ENCODE measurements around the gene CCDC40.
"Not testable (repeated sequence)": the region's sequence is repeated elsewhere in the genome, so short reads cannot be mapped to it uniquely, and the experiment has no call there.

Gene CCDC40

GRCh38 chr17:80021600-80021999, 14.8 kb upstream of the CCDC40 start:
- DNase-seq (ENCODE audit: low read depth in 2 of 2): no peak

- DNase-seq (ENCODE audit: low read depth in 2 of 2): no peak
Measured at GRCh38 chr17:80023481-80024205, 12.8 kb upstream of the CCDC40 start.

- no peak for DNase-seq (ENCODE audit: low read depth in 2 of 2)
Measured at GRCh38 chr17:80024206-80024972, 12.1 kb upstream of the CCDC40 start.

- DNase-seq (ENCODE audit: low read depth in 2 of 2): no peak
Measured at GRCh38 chr17:80025140-80025539, 11.3 kb upstream of the CCDC40 start.

DNA sequence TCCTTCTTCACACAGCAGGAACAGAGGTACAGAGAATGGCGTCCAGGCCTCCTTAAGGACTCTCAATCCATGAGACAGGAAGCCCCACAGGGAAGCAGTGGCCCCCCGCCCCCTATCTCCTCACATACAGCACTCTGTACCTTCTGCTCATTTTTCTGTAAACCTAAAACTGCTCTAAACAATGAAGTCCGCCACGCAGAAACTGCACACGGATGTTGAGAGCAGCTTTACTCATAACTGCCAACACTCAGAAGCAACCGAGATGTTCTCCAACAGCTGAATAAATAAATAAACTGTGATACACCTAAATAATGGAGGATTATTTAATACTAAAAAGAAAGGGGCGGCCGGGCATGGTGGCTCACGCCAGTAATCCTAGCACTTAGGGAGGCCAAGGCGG, 10.6 kb upstream of the CCDC40 start:
- no peak for DNase-seq (ENCODE audit: low read depth in 2 of 2)

- DNase-seq (ENCODE audit: low read depth in 2 of 2): no peak
Measured at GRCh38 chr17:80026359-80027042, 9.9 kb upstream of the CCDC40 start.

DNA sequence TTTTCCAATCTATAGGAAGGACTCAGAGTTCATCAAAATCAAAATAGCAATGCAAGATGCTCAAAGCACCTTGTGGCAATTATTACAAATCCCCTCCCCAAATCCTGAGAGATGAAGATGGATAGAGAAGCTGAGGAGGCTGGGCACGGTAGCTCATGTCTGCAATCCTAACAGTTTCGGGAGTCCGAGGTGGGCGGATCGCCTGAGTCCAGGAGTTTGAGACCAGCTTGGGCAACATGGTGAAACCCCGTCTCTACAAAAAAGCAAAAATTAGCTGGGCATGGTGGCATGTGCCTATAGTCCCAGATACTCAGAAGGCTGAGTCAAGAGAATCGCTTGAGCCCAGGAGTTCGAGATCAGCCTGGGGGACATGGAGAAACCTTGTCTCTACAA, 9.4 kb upstream of the CCDC40 start:
- no peak for DNase-seq (ENCODE audit: low read depth in 2 of 2)

GRCh38 chr17:80028030-80028429, 8.4 kb upstream of the CCDC40 start:
- DNase-seq (ENCODE audit: low read depth in 2 of 2): no peak

DNA sequence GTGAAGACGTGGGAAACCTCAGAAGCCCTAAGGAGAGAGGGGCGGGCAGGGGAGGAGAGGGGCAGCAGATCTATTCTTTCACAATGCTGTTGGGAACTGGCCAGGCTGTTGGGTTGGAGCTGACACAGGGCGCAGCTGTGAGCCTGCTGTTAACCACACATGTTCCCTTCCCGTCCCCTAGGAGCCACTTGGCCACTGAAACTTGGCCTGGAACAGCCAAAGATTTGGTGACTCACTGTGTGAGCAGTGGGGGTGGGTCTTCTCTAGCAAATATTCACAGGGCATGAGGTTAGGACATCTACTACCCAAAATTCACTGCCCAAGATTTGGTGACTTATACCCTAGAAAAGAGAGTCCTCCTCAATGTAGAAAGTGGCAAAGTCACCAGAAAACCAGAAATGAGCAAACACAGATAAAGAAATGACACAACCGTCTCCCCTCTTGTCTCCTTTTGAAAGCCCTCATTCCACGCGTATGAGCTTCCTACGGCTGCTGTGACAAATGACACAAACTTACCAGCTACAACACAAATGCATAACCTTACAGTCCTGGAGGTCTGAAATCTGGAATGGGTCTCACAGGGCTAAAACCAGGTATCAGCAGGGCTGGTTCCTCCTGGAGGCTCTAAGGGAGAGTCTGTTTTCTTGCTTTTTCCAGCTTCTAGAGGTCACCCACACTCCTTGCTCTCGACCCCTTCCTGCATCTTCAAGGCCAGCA, 7.0 kb upstream of the CCDC40 start:
- no peak for DNase-seq (ENCODE audit: low read depth in 2 of 2)

DNA sequence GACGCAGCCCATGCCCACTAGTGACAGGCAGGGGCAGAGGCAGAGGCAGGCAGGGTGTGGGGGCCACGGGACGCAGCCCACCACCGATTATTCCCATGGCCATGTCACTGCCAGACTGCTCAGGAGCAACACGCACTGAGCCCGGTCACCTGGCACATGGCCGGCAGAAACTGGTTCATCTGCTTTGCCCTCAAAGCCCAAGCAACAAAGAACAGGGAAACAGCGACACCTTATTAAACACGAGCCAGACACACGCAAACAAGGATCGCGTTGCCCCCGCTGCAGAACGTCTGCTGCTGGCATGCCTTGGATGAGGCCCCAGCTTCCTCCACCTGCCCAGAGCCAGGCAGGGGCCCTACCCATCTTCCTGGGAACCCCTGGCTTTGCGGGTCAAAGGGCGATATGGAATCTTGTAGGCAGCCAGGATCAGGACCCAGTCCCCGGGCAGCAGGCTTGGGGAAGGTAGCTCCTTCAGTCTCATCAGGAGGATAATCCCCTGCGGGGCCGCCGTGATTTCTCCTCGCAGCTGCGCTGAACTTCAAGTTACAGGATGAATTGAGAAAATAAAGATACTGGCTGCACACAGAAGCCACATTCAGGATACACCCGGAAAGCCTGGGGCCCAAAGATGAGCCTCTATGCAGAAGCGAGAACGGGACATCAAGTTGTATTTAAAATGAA, 5.6 kb upstream of the CCDC40 start:
- no peak for DNase-seq (ENCODE audit: low read depth in 2 of 2)

- DNase-seq (ENCODE audit: low read depth in 2 of 2): no peak
Measured at GRCh38 chr17:80031691-80032430, 4.6 kb upstream of the CCDC40 start.

GRCh38 chr17:80032614-80033171, 3.7 kb upstream of the CCDC40 start:
- no peak for DNase-seq (ENCODE audit: low read depth in 2 of 2)

- no peak for DNase-seq (ENCODE audit: low read depth in 2 of 2)
Measured at GRCh38 chr17:80033840-80034239, 2.6 kb upstream of the CCDC40 start.

DNA sequence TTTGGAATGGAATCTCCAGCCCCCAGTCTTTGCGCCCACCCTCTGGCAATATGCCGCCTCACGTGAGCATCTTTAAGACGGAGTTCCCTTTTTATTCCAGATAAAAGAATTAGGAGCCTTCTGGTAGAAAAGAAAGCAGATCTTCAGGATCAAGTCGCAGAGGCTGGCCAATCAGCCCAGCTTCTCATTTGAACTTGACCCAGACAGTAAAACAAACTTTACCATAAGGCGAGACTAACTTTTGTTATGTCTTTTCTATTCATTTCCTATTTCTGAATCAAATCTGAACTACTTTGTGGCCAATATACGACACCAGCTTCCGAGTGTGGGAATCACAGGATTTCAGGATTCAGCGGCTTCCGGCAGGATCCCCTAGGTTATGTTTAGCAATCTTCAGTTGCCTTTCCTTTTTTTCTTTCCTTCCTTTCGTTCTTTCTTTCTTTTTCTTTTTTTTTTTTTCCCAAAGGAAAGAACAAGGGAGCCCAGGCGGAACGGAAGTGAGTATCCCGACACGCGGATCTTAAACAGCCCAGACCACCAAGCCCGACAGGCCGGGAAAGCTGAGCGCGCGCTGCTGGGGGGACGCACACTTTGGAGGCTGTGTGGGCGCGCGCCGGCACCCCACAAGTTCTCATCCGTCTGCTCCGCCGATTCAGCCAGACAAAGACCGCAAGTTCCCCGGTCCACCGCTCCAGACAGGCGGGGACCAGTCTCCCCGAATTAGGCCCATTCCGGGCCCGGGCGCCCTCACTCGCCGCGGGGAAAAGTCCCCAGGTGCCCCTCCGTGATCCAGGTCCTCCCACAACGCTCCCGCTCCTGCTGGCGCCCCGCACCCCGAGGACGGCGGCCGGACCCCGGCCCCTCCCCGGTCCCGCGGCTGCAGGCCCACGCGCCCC, 1.4 kb upstream of the CCDC40 start:
- DNase-seq (ENCODE audit: low read depth in 2 of 2): no peak

GRCh38 chr17:80035687-80035936, 830 bp upstream of the CCDC40 start, which contains the start of gene TBC1D16:
TSS of gene TBC1D16 (minus strand) at chr17:80035872. CDS start at chr17:80013547, 22,325 bp downstream.
- no peak for DNase-seq (ENCODE audit: low read depth in 2 of 2)

DNA sequence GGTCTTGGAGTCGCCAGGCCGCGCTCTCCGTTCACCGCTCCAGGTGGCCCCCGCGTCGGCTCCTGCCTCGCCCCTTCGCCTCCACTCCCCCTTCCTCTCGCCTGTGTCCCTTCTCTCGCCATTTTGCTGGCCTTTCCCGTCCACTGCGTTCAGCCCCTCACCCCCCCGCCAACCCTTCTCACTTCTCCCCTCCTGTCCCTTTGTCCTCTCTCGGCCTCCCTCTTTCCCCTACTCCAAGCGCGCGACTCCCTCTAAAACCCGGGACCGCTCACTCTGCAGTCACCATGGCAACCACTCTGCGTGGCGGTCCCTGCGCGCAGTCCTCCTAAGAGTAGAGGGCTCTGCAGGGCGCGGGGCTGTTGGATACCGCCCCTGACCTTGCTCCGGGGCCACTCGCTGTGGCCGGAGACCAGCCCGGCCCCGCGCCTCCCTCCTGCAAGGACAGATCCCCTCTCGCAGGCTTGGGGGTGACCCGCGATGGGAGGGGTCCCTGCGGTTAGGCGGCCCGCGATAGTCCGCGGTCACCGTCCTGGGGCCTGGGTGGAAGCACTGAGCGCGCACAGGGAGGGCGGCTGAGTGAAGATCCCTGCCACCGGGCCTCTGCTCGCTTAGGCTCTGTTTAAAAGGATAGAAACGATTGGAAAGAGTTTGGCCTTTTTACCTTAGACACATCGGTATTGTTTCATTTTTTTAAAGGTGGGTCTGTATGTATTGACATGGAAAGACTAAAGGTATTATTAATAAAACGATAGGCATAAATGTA, 454 bp downstream of the CCDC40 start:
- no peak for DNase-seq (ENCODE audit: low read depth in 2 of 2)

DNA sequence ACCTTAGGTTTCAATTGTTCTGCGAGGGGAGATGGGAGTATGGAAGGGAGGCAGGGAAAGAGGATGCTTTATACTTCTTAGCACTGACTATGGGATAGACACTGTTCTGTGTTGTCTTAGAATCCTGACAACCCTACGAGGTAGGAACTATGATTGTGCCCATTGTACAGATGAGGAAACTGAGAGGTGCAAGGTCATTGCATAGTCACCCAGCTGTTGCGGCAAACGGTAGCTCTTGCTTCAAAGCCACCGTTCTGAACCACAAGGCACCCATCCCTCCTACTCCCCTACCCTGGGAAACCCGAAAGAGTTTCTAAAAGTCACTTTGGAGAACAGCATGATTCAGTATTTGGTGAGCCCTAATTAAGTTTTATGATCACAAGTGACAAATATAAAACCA, 7.5 kb downstream of the CCDC40 start:
- DNase-seq (ENCODE audit: low read depth in 2 of 2): no peak

GRCh38 chr17:80045703-80046102, 9.3 kb downstream of the CCDC40 start:
- no peak for DNase-seq (ENCODE audit: low read depth in 2 of 2)

DNA sequence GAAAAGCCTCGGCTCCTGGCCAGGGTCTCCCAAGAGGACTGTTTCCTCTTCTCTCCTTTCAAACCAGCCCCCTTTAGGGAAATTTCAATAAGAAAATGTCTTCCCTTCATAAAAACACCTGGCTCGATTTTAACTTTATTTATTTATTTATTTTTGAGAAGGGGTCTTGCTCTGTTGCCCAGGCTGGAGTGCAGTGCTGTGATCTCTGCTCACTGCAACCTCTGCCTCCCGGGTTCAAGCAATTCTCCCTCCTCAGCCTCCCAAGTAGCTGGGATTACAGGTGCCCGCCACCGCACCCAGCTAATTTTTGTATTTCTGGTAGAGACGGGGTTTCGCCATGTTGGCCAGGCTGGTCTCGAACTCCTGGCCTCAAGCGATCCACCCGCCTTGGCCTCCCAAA, 10.3 kb downstream of the CCDC40 start:
- not testable (repeated sequence) for DNase-seq (ENCODE audit: low read depth in 2 of 2)

Data from stimulated activated CD4-positive, alpha-beta T cell treated with anti-CD3 and anti-CD28 coated beads, Interleukin-15, amount 100 ng/mL, for 48 hours (primary cell).